GM12878 (cell line): ENCODE data around the gene ARHGAP15. TPM values are rescaled to one million over a fixed set of nuclear protein-coding genes. Genes with fewer than 3 reads are reported as not detected.

ENCODE experiments used
- ATAC-seq: fragments of 200-7000 bp; cut with Tn5 transposase; 3 replicates; pipeline ENCODE4 v1.9.1; 2020; ENCODE audit warnings: mild to moderate bottlenecking, moderate library complexity
- BruUV-seq: library from RNA; stranded (reverse); fragments of 400-500 nt; replicated peaks from 2 replicates; lab custom pipeline; 2021; lab: Mats Ljungman, UMichigan
- CTCF ChIA-PET: fragments of 300-600 bp; sonication (Branson Sonifier 250); formaldehyde crosslinking; extraction: SDS; loops from one replicate; lab custom pipeline; 2021; ENCODE audit warnings: inconsistent platforms; lab: Yijun Ruan, JAX
- POLR2A ChIA-PET: fragments of 350-600 bp; formaldehyde crosslinking; extraction: SDS; loops from one replicate; lab custom pipeline; 2021; ENCODE audit warnings: inconsistent platforms; lab: Charles Lee
- RAD21 ChIA-PET: fragments of 300-600 bp; sonication (Branson Sonifier 250); formaldehyde crosslinking; loops from one replicate; lab custom pipeline; 2023; ENCODE audit warnings: antibody characterized with exemption; ENCODE audit not compliant: unreplicated experiment; lab: Charles Lee
- SMC1A ChIA-PET: fragments of 300-600 bp; sonication (Branson Sonifier 250); formaldehyde crosslinking; loops from one replicate; lab custom pipeline; 2023; ENCODE audit not compliant: unreplicated experiment, uncharacterized antibody; lab: Charles Lee
- DNase-seq: peaks from one replicate; pipeline ENCODE4 v3.0.0-alpha.2; 2011; ENCODE audit warnings: low read depth, low spot score
- FAIRE-seq: peaks from 3 replicates; lab custom pipeline; 2011; peaks lifted over from hg19 to GRCh38; lab: Jason Lieb, UNC
- H2AFZ ChIP-seq: 2 replicates; pipeline ENCODE4 v1.6.0; 2011; ENCODE audit warnings: low read depth, low read length, control low read depth; ENCODE audit not compliant: control insufficient read depth
- H3K27ac ChIP-seq: 2 replicates; pipeline ENCODE4 v1.5.1; 2011; ENCODE audit warnings: control low read depth; ENCODE audit not compliant: control insufficient read depth, insufficient read depth
- H3K27me3 ChIP-seq, 2 experiments: replicated peaks in 1 of 2; 2 replicates each; pipeline versions ENCODE4 v1.6.0 to v1.6.1; 2011; ENCODE audit warnings: low read length in 1 of 2; ENCODE audit not compliant: control insufficient read depth in 2 of 2, insufficient read depth in 2 of 2
- H3K36me3 ChIP-seq, 2 experiments: 2 replicates each; pipeline ENCODE4 v1.5.1; 2011; ENCODE audit warnings: low read length in 1 of 2; ENCODE audit not compliant: control insufficient read depth in 2 of 2, insufficient read depth in 2 of 2
- H3K4me1 ChIP-seq: 2 replicates; pipeline ENCODE4 v1.6.1; 2011; ENCODE audit warnings: mild to moderate bottlenecking, low read length, moderate library complexity, mixed read lengths; ENCODE audit not compliant: control insufficient read depth, insufficient read depth
- H3K4me2 ChIP-seq: 2 replicates; pipeline ENCODE4 v1.6.0; 2011; ENCODE audit warnings: control low read depth; ENCODE audit not compliant: control insufficient read depth, insufficient read depth
- H3K4me3 ChIP-seq: fragments of 200-600 bp; sonication (generic); 2 replicates; pipeline ENCODE4 v1.5.1; 2016
- H3K79me2 ChIP-seq: 2 replicates; pipeline ENCODE4 v1.6.0; 2011; ENCODE audit warnings: low read length; ENCODE audit not compliant: control insufficient read depth, insufficient read depth
- H3K9ac ChIP-seq: 2 replicates; pipeline ENCODE4 v1.8.0; 2011; ENCODE audit warnings: low read length, control low read depth, mixed read lengths; ENCODE audit not compliant: control insufficient read depth, insufficient read depth
- H3K9me3 ChIP-seq: replicated peaks from 3 replicates; pipeline ENCODE4 v1.5.1; 2011; ENCODE audit warnings: mild to moderate bottlenecking, low read length; ENCODE audit not compliant: control insufficient read depth, insufficient read depth
- H4K20me1 ChIP-seq: 2 replicates; pipeline ENCODE4 v1.6.0; 2011; ENCODE audit not compliant: control insufficient read depth, insufficient read depth
- BMI1 ChIP-seq: fragments of 450-650 bp; IDR thresholded peaks from 2 replicates; pipeline ENCODE4 v1.6.1; 2016; ENCODE audit warnings: mild to moderate bottlenecking, moderate library complexity, borderline replicate concordance
- HDAC2 ChIP-seq: fragments of 200-600 bp; sonication (generic); IDR thresholded peaks from 2 replicates; pipeline ENCODE4 v1.6.1; 2017
- KDM1A ChIP-seq: fragments of 200-600 bp; sonication (generic); IDR thresholded peaks from 2 replicates; pipeline ENCODE4 v1.6.1; 2016; ENCODE audit warnings: borderline replicate concordance
- MYC ChIP-seq: IDR thresholded peaks from 2 replicates; pipeline ENCODE4 v1.6.1; 2011; ENCODE audit warnings: mild to moderate bottlenecking, low read length, moderate library complexity, inconsistent platforms; ENCODE audit not compliant: insufficient read depth, insufficient replicate concordance, insufficient read length, severe bottlenecking
- PAX5 ChIP-seq: IDR thresholded peaks from 2 replicates; pipeline ENCODE4 v1.6.1; 2011; ENCODE audit warnings: low read depth, low read length, borderline replicate concordance
- POLR2AphosphoS2 ChIP-seq: IDR thresholded peaks from 2 replicates; pipeline ENCODE4 v1.6.1; 2011; ENCODE audit warnings: low read depth, mild to moderate bottlenecking, low read length, improper control_type of control experiment, moderate library complexity
- POU2F2 ChIP-seq: IDR thresholded peaks from 3 replicates; pipeline ENCODE4 v1.6.1; 2011; ENCODE audit warnings: low read depth, mild to moderate bottlenecking, low read length, borderline replicate concordance
- RUNX3 ChIP-seq: IDR thresholded peaks from 2 replicates; pipeline ENCODE4 v1.6.1; 2012; ENCODE audit warnings: low read length, inconsistent platforms
- SMAD1 ChIP-seq: fragments of 450-650 bp; IDR thresholded peaks from 2 replicates; pipeline ENCODE4 v1.6.1; 2018; ENCODE audit warnings: mild to moderate bottlenecking, low read depth; ENCODE audit not compliant: partially characterized antibody
- WGBS: methylation state at CpG from one replicate; pipeline ENCODE4 v1.1.6; 2016; ENCODE audit warnings: low lambda C conversion rate; ENCODE audit not compliant: insufficient replicate concordance, insufficient coverage; ENCODE audit errors: missing lambda C conversion rate; 5-methylcytosine and 5-hydroxymethylcytosine counted together
- in situ Hi-C: fragments of 300-500 bp; cut with MboI; formaldehyde crosslinking; loops from 9 replicates; pipeline ENCODE4 v1.14.3; 2018; ENCODE audit warnings: mixed read lengths
- intact Hi-C: fragments of 100-400 bp; cut with micrococcal nuclease; formaldehyde crosslinking; loops from one replicate; pipeline ENCODE4 v1.14.2; 2022; ENCODE audit not compliant: unreplicated experiment
- polyA plus RNA-seq, 11 experiments: library from polyadenylated mRNA; depleted of rRNA in 4 of 11; unstranded in 6 of 11; stranded (reverse) in 5 of 11; fragments of >200 nt; fragmentation: Nextera tagmentation in 4 of 11; fragmentation: Illumina TruSeq in 1 of 11; extraction: Ambion mirVana in 4 of 11; extraction: Trizol in 1 of 11; gene quantifications; 1 replicate in 1 of 11; 2 replicates in 10 of 11; pipeline versions ENCODE4 v1.2.1 to v1.2.3, GENCODE V29; 2011 to 2016; ENCODE audit warnings: inconsistent platforms in 2 of 11, missing spikeins in 2 of 11, low read depth in 1 of 11
- total RNA-seq, 4 experiments: library from RNA; depleted of rRNA in 3 of 4; stranded (reverse); fragments of >200 nt in 3 of 4; fragmentation: Illumina TruSeq in 1 of 4; extraction: Trizol in 1 of 4; gene quantifications; 2 replicates each; pipeline versions ENCODE4 v1.2.1 to v1.2.3, GENCODE V29; 2013 to 2021
- TF ChIP-seq, protein P1 (sequence below): fragments of 450-650 bp; IDR thresholded peaks from 2 replicates; pipeline ENCODE4 v1.6.1; 2018; ENCODE audit warnings: mild to moderate bottlenecking, low read depth, moderate library complexity; ENCODE audit not compliant: partially characterized antibody
- TF ChIP-seq, protein P2 (sequence below): fragments of 450-650 bp; IDR thresholded peaks from 2 replicates; pipeline ENCODE4 v1.6.1; 2016; ENCODE audit warnings: mild to moderate bottlenecking
- TF ChIP-seq, protein P3 (sequence below): IDR thresholded peaks from 2 replicates; pipeline ENCODE4 v1.6.1; 2011; ENCODE audit warnings: mild to moderate bottlenecking, low read depth, low read length, moderate library complexity; ENCODE audit not compliant: insufficient replicate concordance
- TF ChIP-seq, protein P4 (sequence below), 3 experiments: IDR thresholded peaks in 2 of 3; conservative IDR thresholded peaks in 1 of 3; 2 replicates each; pipeline ENCODE4 v1.5.1; 2011; ENCODE audit warnings: low read depth in 3 of 3, low read length in 3 of 3, mild to moderate bottlenecking in 3 of 3, control low read depth in 2 of 3, moderate library complexity in 2 of 3, inconsistent platforms in 1 of 3, mixed read lengths in 1 of 3; ENCODE audit not compliant: control insufficient read depth in 2 of 3, insufficient read depth in 1 of 3; ENCODE audit errors: extremely low read depth in 1 of 3

The ARHGAP15 gene
- total and polyA plus RNA-seq, 10 of the 15 experiments (the other 5 are each of a cell fraction or from before 2014, with no cell fraction given), result 38.0 to 92.6 (median 66.7) TPM

DNA sequence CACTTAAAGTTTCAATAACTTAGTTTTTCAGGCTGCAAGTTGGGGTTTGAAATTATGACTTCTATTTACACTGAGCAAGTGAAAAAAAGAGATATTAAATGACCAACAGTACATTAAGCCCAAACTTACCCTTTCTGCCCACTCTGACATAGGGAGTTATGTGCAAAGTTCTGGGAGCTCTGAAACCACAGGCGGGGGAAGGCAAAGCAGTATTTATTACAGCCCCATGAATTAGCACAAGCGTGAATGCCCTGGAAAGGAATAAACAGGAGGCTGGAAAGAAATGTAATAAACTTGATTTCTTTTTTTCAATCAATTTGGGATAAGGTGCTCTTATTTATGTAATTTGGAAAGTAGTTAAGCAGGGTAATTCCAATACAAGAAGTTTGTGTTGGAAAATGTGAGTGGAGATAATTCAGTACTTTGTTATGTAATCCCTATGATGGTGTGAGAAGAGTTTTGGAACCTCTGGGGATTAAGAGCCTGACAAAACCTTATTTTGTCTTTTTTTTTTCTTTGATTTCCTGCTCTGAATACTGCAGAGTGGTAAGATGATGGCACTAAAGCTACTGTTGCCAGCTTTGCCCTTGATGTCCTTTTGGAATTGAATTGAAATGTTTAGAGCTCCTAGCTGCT, 351.5 kb downstream of the ARHGAP15 start (continued):
- TF ChIP-seq, protein P1, sequence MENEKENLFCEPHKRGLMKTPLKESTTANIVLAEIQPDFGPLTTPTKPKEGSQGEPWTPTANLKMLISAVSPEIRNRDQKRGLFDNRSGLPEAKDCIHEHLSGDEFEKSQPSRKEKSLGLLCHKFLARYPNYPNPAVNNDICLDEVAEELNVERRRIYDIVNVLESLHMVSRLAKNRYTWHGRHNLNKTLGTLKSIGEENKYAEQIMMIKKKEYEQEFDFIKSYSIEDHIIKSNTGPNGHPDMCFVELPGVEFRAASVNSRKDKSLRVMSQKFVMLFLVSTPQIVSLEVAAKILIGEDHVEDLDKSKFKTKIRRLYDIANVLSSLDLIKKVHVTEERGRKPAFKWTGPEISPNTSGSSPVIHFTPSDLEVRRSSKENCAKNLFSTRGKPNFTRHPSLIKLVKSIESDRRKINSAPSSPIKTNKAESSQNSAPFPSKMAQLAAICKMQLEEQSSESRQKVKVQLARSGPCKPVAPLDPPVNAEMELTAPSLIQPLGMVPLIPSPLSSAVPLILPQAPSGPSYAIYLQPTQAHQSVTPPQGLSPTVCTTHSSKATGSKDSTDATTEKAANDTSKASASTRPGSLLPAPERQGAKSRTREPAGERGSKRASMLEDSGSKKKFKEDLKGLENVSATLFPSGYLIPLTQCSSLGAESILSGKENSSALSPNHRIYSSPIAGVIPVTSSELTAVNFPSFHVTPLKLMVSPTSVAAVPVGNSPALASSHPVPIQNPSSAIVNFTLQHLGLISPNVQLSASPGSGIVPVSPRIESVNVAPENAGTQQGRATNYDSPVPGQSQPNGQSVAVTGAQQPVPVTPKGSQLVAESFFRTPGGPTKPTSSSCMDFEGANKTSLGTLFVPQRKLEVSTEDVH, result no peak
- TF ChIP-seq, protein P2, sequence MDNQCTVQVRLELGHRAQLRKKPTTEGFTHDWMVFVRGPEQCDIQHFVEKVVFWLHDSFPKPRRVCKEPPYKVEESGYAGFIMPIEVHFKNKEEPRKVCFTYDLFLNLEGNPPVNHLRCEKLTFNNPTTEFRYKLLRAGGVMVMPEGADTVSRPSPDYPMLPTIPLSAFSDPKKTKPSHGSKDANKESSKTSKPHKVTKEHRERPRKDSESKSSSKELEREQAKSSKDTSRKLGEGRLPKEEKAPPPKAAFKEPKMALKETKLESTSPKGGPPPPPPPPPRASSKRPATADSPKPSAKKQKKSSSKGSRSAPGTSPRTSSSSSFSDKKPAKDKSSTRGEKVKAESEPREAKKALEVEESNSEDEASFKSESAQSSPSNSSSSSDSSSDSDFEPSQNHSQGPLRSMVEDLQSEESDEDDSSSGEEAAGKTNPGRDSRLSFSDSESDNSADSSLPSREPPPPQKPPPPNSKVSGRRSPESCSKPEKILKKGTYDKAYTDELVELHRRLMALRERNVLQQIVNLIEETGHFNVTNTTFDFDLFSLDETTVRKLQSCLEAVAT, result no peak
- TF ChIP-seq HDAC2 (no peak), POLR2AphosphoS2 (no peak)
- TF ChIP-seq, protein P3, sequence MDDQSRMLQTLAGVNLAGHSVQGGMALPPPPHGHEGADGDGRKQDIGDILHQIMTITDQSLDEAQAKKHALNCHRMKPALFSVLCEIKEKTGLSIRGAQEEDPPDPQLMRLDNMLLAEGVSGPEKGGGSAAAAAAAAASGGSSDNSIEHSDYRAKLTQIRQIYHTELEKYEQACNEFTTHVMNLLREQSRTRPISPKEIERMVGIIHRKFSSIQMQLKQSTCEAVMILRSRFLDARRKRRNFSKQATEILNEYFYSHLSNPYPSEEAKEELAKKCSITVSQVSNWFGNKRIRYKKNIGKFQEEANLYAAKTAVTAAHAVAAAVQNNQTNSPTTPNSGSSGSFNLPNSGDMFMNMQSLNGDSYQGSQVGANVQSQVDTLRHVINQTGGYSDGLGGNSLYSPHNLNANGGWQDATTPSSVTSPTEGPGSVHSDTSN, result no peak

GRCh38 chr2:143481237-143481623, 352.0 kb downstream of the ARHGAP15 start:
- ATAC-seq (no peak), FAIRE-seq (no peak), DNase-seq (no peak)
- intact Hi-C loops (no loop called here), in situ Hi-C loops (no loop called here)
- no peaks in the 10 kb centered on the region for H3K9me3 ChIP-seq
- RAD21 ChIA-PET, result no interaction called here
- no peak overlapping the region for H3K4me3 ChIP-seq
- H3K79me2 ChIP-seq, result no peaks in the 10 kb centered on the region
- H3K27ac ChIP-seq, result no peak overlapping the region
- H3K9ac ChIP-seq, result no peak overlapping the region
- CTCF ChIA-PET, result no interaction called here
- POLR2A ChIA-PET, result no interaction called here
- no peaks in the 10 kb centered on the region for H3K27me3 ChIP-seq
- no peak overlapping the region for H2AFZ ChIP-seq
- no peaks in the 10 kb centered on the region for H3K4me1 ChIP-seq
- no peaks in the 10 kb centered on the region for H3K36me3 ChIP-seq
- H3K4me2 ChIP-seq, result no peak overlapping the region
- WGBS, result 92% methylated on average over 6 of the region's 6 CpGs
- H4K20me1 ChIP-seq, result no peaks in the 10 kb centered on the region
- no TSS peak for BruUV-seq
- SMC1A ChIA-PET, result interaction anchor here (1.2 to 1.4 kb wide), 2 partner anchors 11 to 18 kb away, joined by 3 to 4 read pairs; no protein-coding TSS in a partner anchor
- TF ChIP-seq MYC (no peak), PAX5 (no peak), BMI1 (no peak), POU2F2 (no peak), SMAD1 (no peak), KDM1A (no peak), RUNX3 (no peak)
- TF ChIP-seq, protein P4, sequence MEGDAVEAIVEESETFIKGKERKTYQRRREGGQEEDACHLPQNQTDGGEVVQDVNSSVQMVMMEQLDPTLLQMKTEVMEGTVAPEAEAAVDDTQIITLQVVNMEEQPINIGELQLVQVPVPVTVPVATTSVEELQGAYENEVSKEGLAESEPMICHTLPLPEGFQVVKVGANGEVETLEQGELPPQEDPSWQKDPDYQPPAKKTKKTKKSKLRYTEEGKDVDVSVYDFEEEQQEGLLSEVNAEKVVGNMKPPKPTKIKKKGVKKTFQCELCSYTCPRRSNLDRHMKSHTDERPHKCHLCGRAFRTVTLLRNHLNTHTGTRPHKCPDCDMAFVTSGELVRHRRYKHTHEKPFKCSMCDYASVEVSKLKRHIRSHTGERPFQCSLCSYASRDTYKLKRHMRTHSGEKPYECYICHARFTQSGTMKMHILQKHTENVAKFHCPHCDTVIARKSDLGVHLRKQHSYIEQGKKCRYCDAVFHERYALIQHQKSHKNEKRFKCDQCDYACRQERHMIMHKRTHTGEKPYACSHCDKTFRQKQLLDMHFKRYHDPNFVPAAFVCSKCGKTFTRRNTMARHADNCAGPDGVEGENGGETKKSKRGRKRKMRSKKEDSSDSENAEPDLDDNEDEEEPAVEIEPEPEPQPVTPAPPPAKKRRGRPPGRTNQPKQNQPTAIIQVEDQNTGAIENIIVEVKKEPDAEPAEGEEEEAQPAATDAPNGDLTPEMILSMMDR (IDR thresholded peaks at IDR 0.05 in 2 of 3, conservative IDR thresholded peaks at IDR 0.05 in 1 of 3; ENCODE audit: control insufficient read depth in 2 of 3, extremely low read depth in 1 of 3, insufficient read depth in 1 of 3, low read depth in 3 of 3, low read length in 3 of 3), result no peak
